ENCODE data around the gene GIGYF2.

- TF ChIP-seq CTCF (IDR thresholded peaks at IDR 0.05; ENCODE audit: low read length), result no peak
- TF ChIP-seq EZH2phosphoT487 (IDR thresholded peaks at IDR 0.05; ENCODE audit: low read length), result no peak
- TF ChIP-seq EZH2 (optimal IDR thresholded peaks at IDR 0.05; ENCODE audit: low read depth, low read length), result no peak
These were observed 22.6 kb upstream of the GIGYF2 start for GRCh38 chr2:232674491-232674890.
